OCI-LY3 (cell line): ENCODE measurements around the gene NGF.

Experiments used
- H2AFZ ChIP-seq: fragments of 200-600, 300-600 bp; shearing (Covaris generic); 2 replicates; pipeline ENCODE4 v1.6.0; 2014; ENCODE audit warnings: antibody characterized with exemption, low read depth, low read length
- H3K27ac ChIP-seq: fragments of 200-600, 300-600 bp; sonication (generic); 2 replicates; pipeline ENCODE4 v1.5.1; 2014; ENCODE audit warnings: mild to moderate bottlenecking, low read length, moderate library complexity, mixed read lengths
- H3K27me3 ChIP-seq: fragments of 200-600, 300-600 bp; sonication (generic); 2 replicates; pipeline ENCODE4 v1.6.1; 2014; ENCODE audit warnings: low read depth, low read length, mixed read lengths
- H3K36me3 ChIP-seq: fragments of 200-600, 300-600 bp; sonication (generic); replicated peaks from 2 replicates; pipeline ENCODE3; 2014; ENCODE audit warnings: low read depth, low read length, mixed read lengths
- H3K4me1 ChIP-seq: fragments of 300-600, 200-600 bp; sonication (generic); 2 replicates; pipeline ENCODE4 v1.6.1; 2014; ENCODE audit warnings: low read length, mixed read lengths
- H3K4me2 ChIP-seq: fragments of 200-600, 300-600 bp; sonication (generic); 2 replicates; pipeline ENCODE4 v1.6.1; 2014; ENCODE audit warnings: low read length, mixed read lengths
- H3K4me3 ChIP-seq: fragments of 300-600, 200-600 bp; sonication (generic); 2 replicates; pipeline ENCODE4 v1.5.1; 2014; ENCODE audit warnings: antibody characterized with exemption, mild to moderate bottlenecking, low read length, moderate library complexity
- H3K79me2 ChIP-seq: fragments of 300-600, 200-600 bp; shearing (Covaris generic); 2 replicates; pipeline ENCODE4 v1.6.1; 2014; ENCODE audit warnings: mild to moderate bottlenecking, low read length, mixed read lengths
- H3K9ac ChIP-seq: fragments of 300-600, 200-600 bp; shearing (Covaris generic); 2 replicates; pipeline ENCODE4 v1.6.0; 2014; ENCODE audit warnings: mild to moderate bottlenecking, low read length, moderate library complexity
- H3K9me3 ChIP-seq: fragments of 200-600, 300-600 bp; shearing (Covaris generic); 2 replicates; pipeline ENCODE4 v1.6.1; 2014; ENCODE audit warnings: low read length, mixed read lengths; ENCODE audit not compliant: insufficient read depth
- H4K20me1 ChIP-seq: fragments of 200-600, 300-600 bp; sonication (generic); 2 replicates; pipeline ENCODE4 v1.6.1; 2016; ENCODE audit warnings: low read length, mixed read lengths; ENCODE audit not compliant: insufficient read depth
- EZH2phosphoT487 ChIP-seq: fragments of 200-600 bp; shearing (Covaris generic); IDR thresholded peaks from 2 replicates; pipeline ENCODE4 v1.6.1; 2018; ENCODE audit warnings: antibody characterized with exemption, mixed run types, low read depth
- TF ChIP-seq, protein P1 (sequence below): fragments of 200-600, 300-600 bp; sonication (generic); IDR thresholded peaks from 2 replicates; pipeline ENCODE4 v1.5.1; 2014; ENCODE audit warnings: antibody characterized with exemption, low read length, low read depth

NGF gene

DNA sequence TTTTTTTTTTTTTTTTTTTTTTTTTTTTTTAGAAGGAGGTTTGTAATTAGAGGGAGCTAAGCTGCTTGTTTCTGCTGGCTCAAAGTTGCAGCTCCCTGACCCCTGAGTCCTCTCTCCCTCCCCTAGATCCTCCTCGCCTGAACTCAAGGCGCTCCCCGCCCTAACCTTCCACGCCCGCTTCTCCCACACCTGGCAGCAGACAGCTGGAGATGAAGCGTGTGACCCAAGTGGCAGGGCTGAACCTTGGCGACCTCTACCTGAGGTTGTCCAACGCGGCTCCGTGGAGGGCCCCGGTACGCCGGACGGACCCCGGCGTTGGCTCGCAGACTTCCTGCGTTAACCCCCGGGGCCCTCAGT is 795 bp downstream of the NGF start:
- Histone ChIP-seq H4K20me1 (no peaks in the 10 kb centered on the region), H3K27me3 (0 out of 2 replicates have a peak, but pooled peaks cover 6% of the 10 kb centered on the region), H3K27ac (no peak overlapping the region), H3K4me2 (no peak overlapping the region), H3K79me2 (no peaks in the 10 kb centered on the region), H3K4me3 (no peak overlapping the region), H3K9me3 (no peaks in the 10 kb centered on the region), H3K9ac (no peak overlapping the region), H2AFZ (no peak overlapping the region), H3K4me1 (peaks cover 3% of the 10 kb centered on the region; the same call in 1 of the 2 replicates), H3K36me3 (no peaks in the 10 kb centered on the region)
- no peak for TF ChIP-seq EZH2phosphoT487
- TF ChIP-seq, protein P1, sequence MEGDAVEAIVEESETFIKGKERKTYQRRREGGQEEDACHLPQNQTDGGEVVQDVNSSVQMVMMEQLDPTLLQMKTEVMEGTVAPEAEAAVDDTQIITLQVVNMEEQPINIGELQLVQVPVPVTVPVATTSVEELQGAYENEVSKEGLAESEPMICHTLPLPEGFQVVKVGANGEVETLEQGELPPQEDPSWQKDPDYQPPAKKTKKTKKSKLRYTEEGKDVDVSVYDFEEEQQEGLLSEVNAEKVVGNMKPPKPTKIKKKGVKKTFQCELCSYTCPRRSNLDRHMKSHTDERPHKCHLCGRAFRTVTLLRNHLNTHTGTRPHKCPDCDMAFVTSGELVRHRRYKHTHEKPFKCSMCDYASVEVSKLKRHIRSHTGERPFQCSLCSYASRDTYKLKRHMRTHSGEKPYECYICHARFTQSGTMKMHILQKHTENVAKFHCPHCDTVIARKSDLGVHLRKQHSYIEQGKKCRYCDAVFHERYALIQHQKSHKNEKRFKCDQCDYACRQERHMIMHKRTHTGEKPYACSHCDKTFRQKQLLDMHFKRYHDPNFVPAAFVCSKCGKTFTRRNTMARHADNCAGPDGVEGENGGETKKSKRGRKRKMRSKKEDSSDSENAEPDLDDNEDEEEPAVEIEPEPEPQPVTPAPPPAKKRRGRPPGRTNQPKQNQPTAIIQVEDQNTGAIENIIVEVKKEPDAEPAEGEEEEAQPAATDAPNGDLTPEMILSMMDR = no peak

DNA sequence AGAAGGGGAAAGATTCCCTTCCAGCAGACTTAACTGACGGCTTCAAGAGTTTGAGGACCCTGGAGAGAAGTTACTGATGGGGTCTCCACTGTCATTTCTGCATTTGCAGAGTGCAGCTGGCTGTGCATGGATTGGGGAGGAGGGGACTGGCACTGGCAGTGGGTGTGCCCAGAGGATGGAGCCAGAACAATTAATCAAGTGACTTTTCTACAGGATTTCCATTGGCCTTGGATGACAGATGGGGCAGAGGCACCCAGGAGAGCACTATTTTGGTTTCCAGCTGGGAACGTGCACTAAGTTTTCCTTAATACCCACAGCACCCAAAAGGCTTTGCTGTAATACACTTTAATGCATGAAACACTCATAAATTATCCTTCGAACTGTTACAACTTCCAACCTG is 1.3 kb downstream of the NGF start:
- H3K9ac ChIP-seq = no peak overlapping the region
- no peaks in the 10 kb centered on the region for H4K20me1 ChIP-seq
- no peak overlapping the region for H2AFZ ChIP-seq
- no peak overlapping the region for H3K4me3 ChIP-seq
- H3K27me3 ChIP-seq = 0 out of 2 replicates have a peak, but pooled peaks cover 6% of the 10 kb centered on the region
- peaks cover 3% of the 10 kb centered on the region; the same call in 1 of the 2 replicates for H3K4me1 ChIP-seq
- H3K27ac ChIP-seq = no peak overlapping the region
- H3K79me2 ChIP-seq = no peaks in the 10 kb centered on the region
- H3K36me3 ChIP-seq = no peaks in the 10 kb centered on the region
- no peaks in the 10 kb centered on the region for H3K9me3 ChIP-seq
- no peak overlapping the region for H3K4me2 ChIP-seq
- TF ChIP-seq, protein P1 = no peak
- TF ChIP-seq EZH2phosphoT487 = no peak

- Histone ChIP-seq H3K36me3 (no peaks in the 10 kb centered on the region), H3K27ac (no peak overlapping the region), H4K20me1 (no peaks in the 10 kb centered on the region), H3K79me2 (no peaks in the 10 kb centered on the region), H3K9ac (no peak overlapping the region), H3K9me3 (no peaks in the 10 kb centered on the region), H3K27me3 (no peaks in the 10 kb centered on the region), H3K4me2 (0 out of 2 replicates have a peak overlapping the region, but pooled peaks have one; percentile 7), H2AFZ (no peak overlapping the region), H3K4me1 (peaks cover 3% of the 10 kb centered on the region; the same call in 1 of the 2 replicates), H3K4me3 (no peak overlapping the region)
- no peak for TF ChIP-seq EZH2phosphoT487
- TF ChIP-seq, protein P1 = no peak
These were observed 5.0 kb downstream of the NGF start for GRCh38 chr1:115332813-115333608.

- H3K4me2 ChIP-seq = no peak overlapping the region
- H3K27ac ChIP-seq = no peak overlapping the region
- H3K27me3 ChIP-seq = no peaks in the 10 kb centered on the region
- no peaks in the 10 kb centered on the region for H3K9me3 ChIP-seq
- no peak overlapping the region for H3K9ac ChIP-seq
- TF ChIP-seq, protein P1 = no peak
- no peak for TF ChIP-seq EZH2phosphoT487
- peaks cover 3% of the 10 kb centered on the region; the same call in 1 of the 2 replicates for H3K4me1 ChIP-seq
- H3K4me3 ChIP-seq = no peak overlapping the region
- H3K79me2 ChIP-seq = no peaks in the 10 kb centered on the region
- H2AFZ ChIP-seq = no peak overlapping the region
- H3K36me3 ChIP-seq = no peaks in the 10 kb centered on the region
- H4K20me1 ChIP-seq = no peaks in the 10 kb centered on the region
These were observed 6.3 kb downstream of the NGF start for GRCh38 chr1:115331558-115332331.
